K562 (cell line): ENCODE data around the gene IKBKG. TPM values are rescaled to one million over a fixed set of nuclear protein-coding genes. Genes with fewer than 3 reads are reported as not detected.

Source experiments
- ATF7 ChIP-seq: fragments of 450-650 bp; IDR thresholded peaks from 2 replicates; pipeline ENCODE4 v1.7.1; 2014; ENCODE audit warnings: mild to moderate bottlenecking, moderate library complexity
- CEBPB ChIP-seq: fragments of 450-650 bp; IDR thresholded peaks from 2 replicates; pipeline ENCODE4 v1.6.1; 2016; ENCODE audit warnings: missing genetic modification characterization, missing compliant biosample characterization
- CHCHD3 ChIP-seq: fragments of 250-450 bp; sonication (Bioruptor Pico); IDR thresholded peaks from 2 replicates; pipeline ENCODE4 v2.1.2; 2022; ENCODE audit warnings: mild to moderate bottlenecking
- ELF4 ChIP-seq: fragments of 450-650 bp; formaldehyde crosslinking; IDR thresholded peaks from 2 replicates; pipeline ENCODE4 v1.4.0; 2022; ENCODE audit warnings: missing genetic modification characterization
- ESRRA ChIP-seq: fragments of 450-650 bp; IDR thresholded peaks from 2 replicates; pipeline ENCODE4 v1.6.1; 2014; ENCODE audit warnings: low read depth, mild to moderate bottlenecking, moderate library complexity, borderline replicate concordance
- HDAC2 ChIP-seq: fragments of 450-650 bp; IDR thresholded peaks from 2 replicates; pipeline ENCODE4 v1.6.1; 2016; ENCODE audit warnings: mild to moderate bottlenecking
- JUND ChIP-seq, 2 experiments: IDR thresholded peaks; 2 replicates in 1 of 2; 3 replicates in 1 of 2; pipeline ENCODE4 v1.6.1; 2011; ENCODE audit warnings: borderline replicate concordance in 2 of 2, low read depth in 2 of 2, low read length in 2 of 2, improper control_type of control experiment in 1 of 2, missing biosample characterization in 1 of 2, missing genetic modification characterization in 1 of 2, missing genetic modification reagents in 1 of 2
- NFRKB ChIP-seq: fragments of 450-650 bp; IDR thresholded peaks from 2 replicates; pipeline ENCODE4 v1.6.1; 2016; ENCODE audit warnings: low read depth
- POLR2G ChIP-seq: fragments of 200-400 bp; formaldehyde crosslinking; IDR thresholded peaks from 2 replicates; pipeline ENCODE4 v1.6.1; 2017; ENCODE audit warnings: low read depth, mild to moderate bottlenecking, antibody characterized with exemption, low read length, moderate library complexity
- SMAD2 ChIP-seq: fragments of 150-350 bp; IDR thresholded peaks from 2 replicates; pipeline ENCODE4 v1.6.1; 2014; ENCODE audit warnings: low read depth, mild to moderate bottlenecking, low read length
- SNIP1 ChIP-seq: fragments of 450-650 bp; IDR thresholded peaks from 2 replicates; pipeline ENCODE4 v1.7.1; 2017; ENCODE audit warnings: low read depth, mild to moderate bottlenecking
- STAT5A ChIP-seq: IDR thresholded peaks from 2 replicates; pipeline ENCODE4 v1.6.1; 2012; ENCODE audit warnings: low read length, inconsistent platforms, borderline replicate concordance
- SUPT5H ChIP-seq: fragments of 450-650 bp; IDR thresholded peaks from 2 replicates; pipeline ENCODE4 v1.6.1; 2016
- TEAD1 ChIP-seq, 2 experiments: fragments of 450-650 bp in 1 of 2; sonication (generic) in 1 of 2; formaldehyde crosslinking; IDR thresholded peaks; 2 replicates each; pipeline versions ENCODE4 v1.4.0 to v1.8.0; 2020 to 2022; ENCODE audit warnings: mild to moderate bottlenecking in 2 of 2, missing genetic modification reagents in 1 of 2
- ZNF766 ChIP-seq: fragments of 200-800 bp; sonication (Bioruptor generic); conservative IDR thresholded peaks from 2 replicates; pipeline ENCODE4 v1.6.1; 2016; ENCODE audit warnings: missing genetic modification characterization, missing compliant biosample characterization
- polyA plus RNA-seq, 8 experiments: library from polyadenylated mRNA; depleted of rRNA in 4 of 8; stranded (reverse) in 5 of 8; unstranded in 3 of 8; fragments of >200 nt; fragmentation: Nextera tagmentation in 2 of 8; fragmentation: Illumina TruSeq in 1 of 8; extraction: Ambion mirVana in 2 of 8; extraction: Trizol in 1 of 8; gene quantifications; 2 replicates each; pipeline versions ENCODE4 v1.2.1 to v1.2.3, GENCODE V29; 2011 to 2014; ENCODE audit warnings: inconsistent platforms in 1 of 8, missing spikeins in 1 of 8
- total RNA-seq, 7 experiments: library from RNA; depleted of rRNA in 6 of 7; stranded (reverse); fragments of >200 nt in 6 of 7; fragmentation: Illumina TruSeq in 2 of 7; extraction: Trizol in 2 of 7; gene quantifications; 2 replicates each; pipeline versions ENCODE4 v1.2.1 to v1.2.3, GENCODE V29; 2011 to 2021; ENCODE audit warnings: low replicate concordance in 1 of 7
- TF ChIP-seq, protein P1 (sequence below), 2 experiments: fragments of 450-650 bp; IDR thresholded peaks; 2 replicates each; pipeline ENCODE4 v1.6.1; 2016; ENCODE audit warnings: mild to moderate bottlenecking in 2 of 2, borderline replicate concordance in 1 of 2, low read depth in 1 of 2, moderate library complexity in 1 of 2
- TF ChIP-seq, protein P2 (sequence below): sonication (generic); formaldehyde crosslinking; IDR thresholded peaks from 2 replicates; pipeline ENCODE4 v1.5.0; 2020; ENCODE audit warnings: missing genetic modification reagents
- TF ChIP-seq, protein P3 (sequence below): sonication (generic); formaldehyde crosslinking; IDR thresholded peaks from 2 replicates; pipeline ENCODE4 v1.9.0; 2022; ENCODE audit warnings: mild to moderate bottlenecking, missing genetic modification reagents

IKBKG gene
- total and polyA plus RNA-seq, 9 of the 15 experiments (the other 6 are each of a cell fraction or from before 2014, with no cell fraction given): 0.68 to 60.0 (median 21.9) TPM

DNA sequence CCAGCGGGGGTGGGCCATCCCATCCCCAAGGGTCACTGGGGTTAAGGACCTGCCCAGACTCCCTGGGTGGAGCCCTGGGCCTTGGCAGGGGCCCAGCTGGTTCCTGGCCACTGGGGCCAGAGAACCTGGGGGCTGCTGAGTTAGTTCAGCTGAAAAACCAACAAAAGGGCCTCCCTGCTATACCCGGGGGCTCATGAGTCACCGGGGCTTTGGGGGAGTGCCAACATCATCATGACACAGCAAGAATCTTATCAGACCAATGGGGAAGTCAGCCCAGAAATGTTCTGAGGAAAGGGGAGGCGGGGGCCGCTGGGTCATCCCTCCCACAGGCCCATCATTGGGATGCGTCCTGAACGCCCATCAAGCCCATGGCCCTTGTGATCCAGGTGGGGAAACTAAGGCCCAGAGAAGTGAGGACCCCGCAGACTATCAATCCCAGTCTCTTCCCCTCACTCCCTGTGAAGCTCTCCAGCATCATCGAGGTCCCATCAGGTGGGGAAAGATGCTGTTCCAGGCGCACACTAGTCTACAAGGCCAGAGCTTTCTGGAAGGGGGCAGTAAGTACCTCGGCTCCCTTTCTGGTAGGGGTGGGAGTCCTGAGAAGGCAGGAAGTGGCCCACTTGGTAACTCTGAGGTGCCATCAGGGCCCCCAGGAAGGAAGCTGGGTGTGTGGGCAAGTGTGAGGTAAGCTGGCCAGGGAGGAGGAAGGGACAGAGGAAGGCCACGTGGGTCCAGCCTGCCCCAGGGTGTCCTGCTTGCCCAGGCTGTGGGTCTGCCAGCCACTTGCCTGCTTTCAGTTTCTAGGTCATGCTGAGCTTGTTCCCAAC, 5.3 kb upstream of the IKBKG start (continued):
- TF ChIP-seq, protein P1, sequence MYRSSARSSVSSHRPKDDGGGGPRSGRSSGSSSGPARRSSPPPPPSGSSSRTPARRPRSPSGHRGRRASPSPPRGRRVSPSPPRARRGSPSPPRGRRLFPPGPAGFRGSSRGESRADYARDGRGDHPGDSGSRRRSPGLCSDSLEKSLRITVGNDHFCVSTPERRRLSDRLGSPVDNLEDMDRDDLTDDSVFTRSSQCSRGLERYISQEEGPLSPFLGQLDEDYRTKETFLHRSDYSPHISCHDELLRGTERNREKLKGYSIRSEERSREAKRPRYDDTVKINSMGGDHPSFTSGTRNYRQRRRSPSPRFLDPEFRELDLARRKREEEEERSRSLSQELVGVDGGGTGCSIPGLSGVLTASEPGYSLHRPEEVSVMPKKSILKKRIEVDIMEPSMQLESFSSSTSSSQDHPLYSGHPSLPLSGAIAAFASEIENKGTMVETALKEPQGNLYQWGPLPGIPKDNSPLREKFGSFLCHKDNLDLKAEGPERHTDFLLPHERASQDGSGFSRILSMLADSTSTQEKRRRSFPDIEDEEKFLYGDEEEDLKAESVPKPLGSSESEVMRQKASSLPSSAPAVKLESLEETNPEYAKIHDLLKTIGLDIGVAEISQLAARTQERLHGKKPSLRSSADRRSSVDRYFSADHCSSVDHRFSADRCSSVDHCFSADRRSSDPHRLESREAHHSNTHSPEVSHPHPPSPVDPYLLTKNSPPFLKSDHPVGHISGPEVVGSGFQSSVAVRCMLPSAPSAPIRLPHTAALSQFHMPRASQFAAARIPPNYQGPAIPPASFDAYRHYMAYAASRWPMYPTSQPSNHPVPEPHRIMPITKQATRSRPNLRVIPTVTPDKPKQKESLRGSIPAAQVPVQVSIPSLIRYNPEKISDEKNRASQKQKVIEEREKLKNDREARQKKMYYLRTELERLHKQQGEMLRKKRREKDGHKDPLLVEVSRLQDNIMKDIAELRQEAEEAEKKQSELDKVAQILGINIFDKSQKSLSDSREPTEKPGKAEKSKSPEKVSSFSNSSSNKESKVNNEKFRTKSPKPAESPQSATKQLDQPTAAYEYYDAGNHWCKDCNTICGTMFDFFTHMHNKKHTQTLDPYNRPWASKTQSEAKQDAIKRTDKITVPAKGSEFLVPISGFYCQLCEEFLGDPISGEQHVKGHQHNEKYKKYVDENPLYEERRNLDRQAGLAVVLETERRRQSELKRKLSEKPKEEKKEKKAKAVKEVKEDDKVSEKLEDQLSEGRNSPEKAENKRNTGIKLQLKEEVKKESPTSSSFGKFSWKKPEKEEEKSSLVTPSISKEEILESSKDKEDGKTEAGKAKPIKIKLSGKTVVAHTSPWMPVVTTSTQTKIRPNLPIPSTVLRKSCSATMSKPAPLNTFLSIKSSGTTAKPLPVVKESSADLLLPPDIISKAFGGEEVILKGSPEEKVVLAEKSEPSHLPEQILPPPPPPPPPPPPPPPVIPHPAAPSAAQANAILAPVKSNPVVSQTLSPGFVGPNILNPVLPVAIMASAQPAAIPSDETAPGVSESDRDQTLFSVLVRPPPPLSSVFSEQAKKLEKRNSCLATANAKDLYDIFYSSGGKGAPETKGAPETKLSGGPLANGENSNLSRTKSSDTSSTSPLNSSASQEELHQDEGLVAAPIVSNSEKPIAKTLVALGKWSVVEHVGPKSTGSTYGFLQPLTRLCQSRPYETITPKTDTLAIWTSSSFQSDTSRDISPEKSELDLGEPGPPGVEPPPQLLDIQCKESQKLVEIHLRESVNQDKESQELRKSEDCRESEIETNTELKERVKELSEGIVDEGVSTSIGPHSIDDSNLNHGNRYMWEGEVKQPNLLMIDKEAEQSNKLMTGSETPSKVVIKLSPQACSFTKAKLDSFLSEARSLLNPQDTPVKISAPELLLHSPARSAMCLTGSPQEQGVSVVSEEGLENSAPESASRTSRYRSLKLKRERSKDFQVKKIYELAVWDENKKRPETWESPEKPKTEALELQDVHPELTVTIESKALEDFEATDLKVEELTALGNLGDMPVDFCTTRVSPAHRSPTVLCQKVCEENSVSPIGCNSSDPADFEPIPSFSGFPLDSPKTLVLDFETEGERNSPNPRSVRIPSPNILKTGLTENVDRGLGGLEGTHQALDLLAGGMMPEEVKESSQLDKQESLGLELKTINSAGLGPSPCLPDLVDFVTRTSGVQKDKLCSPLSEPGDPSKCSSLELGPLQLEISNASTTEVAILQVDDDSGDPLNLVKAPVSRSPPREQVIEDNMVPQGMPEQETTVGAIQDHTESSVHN (IDR thresholded peaks at IDR 0.05; ENCODE audit: borderline replicate concordance in 1 of 2, low read depth in 1 of 2): peak in 1 of 2 experiments; percentile 91; a peak in 2 of 4 replicates
- TF ChIP-seq SNIP1 (no peak), ZNF766 (CRISPR knock-in tag) (peak; percentile 82), JUND (IDR thresholded peaks at IDR 0.05; ENCODE audit: borderline replicate concordance, low read depth, low read length) (peak; percentile 99), JUND (tag; IDR thresholded peaks at IDR 0.05; ENCODE audit: borderline replicate concordance, low read depth, low read length) (peak; percentile 94; the same call in 2 of the 3 replicates), ATF7 (peak; percentile 78), CEBPB (tag) (no peak), POLR2G (peak; percentile 48; the same call in 1 of the 2 replicates), TEAD1 (CRISPR knock-in tag; IDR thresholded peaks at IDR 0.05) (peak in 1 of 2 experiments; percentile 42; a peak in 1 of 4 replicates), HDAC2 (peak; percentile 72; the same call in 1 of the 2 replicates), ELF4 (CRISPR knock-in tag) (peak; percentile 46; the same call in 1 of the 2 replicates), NFRKB (peak; percentile 37; the same call in 1 of the 2 replicates), STAT5A (no peak), CHCHD3 (CRISPR knock-in tag) (no peak), SMAD2 (no peak), SUPT5H (peak; percentile 6), ESRRA (peak; percentile 42; the same call in 1 of the 2 replicates)
- TF ChIP-seq, protein P2, sequence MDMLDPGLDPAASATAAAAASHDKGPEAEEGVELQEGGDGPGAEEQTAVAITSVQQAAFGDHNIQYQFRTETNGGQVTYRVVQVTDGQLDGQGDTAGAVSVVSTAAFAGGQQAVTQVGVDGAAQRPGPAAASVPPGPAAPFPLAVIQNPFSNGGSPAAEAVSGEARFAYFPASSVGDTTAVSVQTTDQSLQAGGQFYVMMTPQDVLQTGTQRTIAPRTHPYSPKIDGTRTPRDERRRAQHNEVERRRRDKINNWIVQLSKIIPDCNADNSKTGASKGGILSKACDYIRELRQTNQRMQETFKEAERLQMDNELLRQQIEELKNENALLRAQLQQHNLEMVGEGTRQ (CRISPR knock-in tag): peak; percentile 11; the same call in 1 of the 2 replicates
- TF ChIP-seq, protein P3, sequence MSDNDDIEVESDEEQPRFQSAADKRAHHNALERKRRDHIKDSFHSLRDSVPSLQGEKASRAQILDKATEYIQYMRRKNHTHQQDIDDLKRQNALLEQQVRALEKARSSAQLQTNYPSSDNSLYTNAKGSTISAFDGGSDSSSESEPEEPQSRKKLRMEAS (CRISPR knock-in tag): peak; percentile 43; the same call in 1 of the 2 replicates
